H1 (cell line): ENCODE data around the gene JOSD1. TPM values are rescaled to one million over a fixed set of nuclear protein-coding genes. Genes with fewer than 3 reads are reported as not detected.

Experiments
- CTCF ChIA-PET: fragments of 300-600 bp; sonication (Branson Sonifier 250); formaldehyde crosslinking; loops from one replicate; lab custom pipeline; 2021; ENCODE audit not compliant: partially characterized antibody; lab: Charles Lee
- POLR2A ChIA-PET: fragments of 300-600 bp; sonication (Branson Sonifier 250); formaldehyde crosslinking; loops from one replicate; lab custom pipeline; 2021; ENCODE audit warnings: inconsistent platforms; ENCODE audit not compliant: partially characterized antibody; lab: Charles Lee
- DNase-seq, 2 experiments: peaks; one replicate each; pipeline versions ENCODE4 v3.0.0 to v3.0.0-alpha.2; 2010 to 2022; ENCODE audit warnings: low spot score in 2 of 2, low read depth in 1 of 2, mixed read lengths in 1 of 2
- FAIRE-seq: peaks from 2 replicates; lab custom pipeline; 2011; peaks lifted over from hg19 to GRCh38; lab: Jason Lieb, UNC
- H2AFZ ChIP-seq: 2 replicates; pipeline ENCODE4 v1.8.1; 2012; ENCODE audit warnings: low read length, inconsistent platforms
- H2AK5ac ChIP-seq: 2 replicates; pipeline ENCODE4 v1.6.1; 2013; ENCODE audit warnings: low read depth, low read length
- H2BK120ac ChIP-seq: replicated peaks from 2 replicates; pipeline ENCODE3; 2013; ENCODE audit warnings: low read depth, low read length, inconsistent platforms
- H2BK12ac ChIP-seq: 2 replicates; pipeline ENCODE4 v1.6.1; 2013; ENCODE audit warnings: low read depth, low read length
- H2BK15ac ChIP-seq: 2 replicates; pipeline ENCODE4 v1.6.1; 2013; ENCODE audit warnings: low read length
- H2BK20ac ChIP-seq: 2 replicates; pipeline ENCODE4 v1.6.1; 2013; ENCODE audit warnings: low read length
- H2BK5ac ChIP-seq: 2 replicates; pipeline ENCODE4 v1.6.1; 2013; ENCODE audit warnings: low read depth, low read length
- H3K14ac ChIP-seq: 2 replicates; pipeline ENCODE4 v1.6.1; 2013; ENCODE audit warnings: inconsistent platforms; ENCODE audit not compliant: insufficient read length
- H3K18ac ChIP-seq: 2 replicates; pipeline ENCODE4 v1.6.1; 2013; ENCODE audit warnings: low read length; ENCODE audit errors: extremely low read depth
- H3K23ac ChIP-seq: 2 replicates; pipeline ENCODE4 v1.6.1; 2013; ENCODE audit warnings: inconsistent platforms; ENCODE audit not compliant: insufficient read length
- H3K23me2 ChIP-seq: 2 replicates; pipeline ENCODE4 v1.6.1; 2013; ENCODE audit warnings: low read depth, low read length
- H3K27ac ChIP-seq: 2 replicates; pipeline ENCODE4 v1.6.1; 2011; ENCODE audit warnings: low read depth, low read length, inconsistent platforms
- H3K27me3 ChIP-seq, 4 experiments: replicated peaks in 1 of 4; 1 replicate in 1 of 4; 2 replicates in 3 of 4; pipeline versions ENCODE4 v1.6.1 to v1.8.1; 2011 to 2013; ENCODE audit warnings: low read length in 3 of 4, mild to moderate bottlenecking in 3 of 4, inconsistent platforms in 2 of 4, mixed read lengths in 2 of 4, moderate library complexity in 1 of 4; ENCODE audit not compliant: control insufficient read depth in 3 of 4, insufficient read depth in 3 of 4; ENCODE audit errors: extremely low read depth in 1 of 4
- H3K36me3 ChIP-seq, 4 experiments: 2 replicates each; pipeline versions ENCODE4 v1.6.1 to v1.8.1; 2011 to 2013; ENCODE audit warnings: mild to moderate bottlenecking in 4 of 4, low read length in 3 of 4, moderate library complexity in 2 of 4, control low read depth in 1 of 4, inconsistent platforms in 1 of 4; ENCODE audit not compliant: insufficient read depth in 4 of 4, control insufficient read depth in 2 of 4
- H3K4ac ChIP-seq: replicated peaks from 2 replicates; pipeline ENCODE3; 2013; ENCODE audit warnings: low read length, low read depth, mixed read lengths, inconsistent platforms; ENCODE audit not compliant: insufficient read length
- H3K4me1 ChIP-seq, 4 experiments: replicated peaks in 1 of 4; 1 replicate in 1 of 4; 2 replicates in 3 of 4; pipeline versions ENCODE4 v1.6.1 to v1.8.1; 2011 to 2013; ENCODE audit warnings: low read length in 3 of 4, inconsistent platforms in 2 of 4, mixed read lengths in 1 of 4; ENCODE audit not compliant: insufficient read depth in 4 of 4, control insufficient read depth in 3 of 4
- H3K4me2 ChIP-seq, 2 experiments: 2 replicates each; pipeline versions ENCODE4 v1.6.1 to v1.8.1; 2011 to 2013; ENCODE audit warnings: low read depth in 2 of 2, low read length in 2 of 2, control low read depth in 1 of 2, inconsistent platforms in 1 of 2, mild to moderate bottlenecking in 1 of 2; ENCODE audit not compliant: insufficient read depth in 1 of 2
- H3K4me3 ChIP-seq, 4 experiments: fragments of 200-600, 300-600 bp in 1 of 4; sonication (generic), shearing (Covaris generic), sonication (Bioruptor Twin) in 1 of 4; 2 replicates each; pipeline versions ENCODE4 v1.5.1 to v1.8.1; 2011 to 2016; ENCODE audit warnings: low read length in 4 of 4, low read depth in 3 of 4, control low read depth in 2 of 4, inconsistent platforms in 2 of 4, mild to moderate bottlenecking in 2 of 4, mixed read lengths in 1 of 4, moderate library complexity in 1 of 4; ENCODE audit not compliant: insufficient read depth in 2 of 4; ENCODE audit errors: extremely low read depth in 1 of 4
- H3K56ac ChIP-seq: replicated peaks from 2 replicates; pipeline ENCODE3; 2013; ENCODE audit warnings: low read depth, mild to moderate bottlenecking, mixed read lengths, low read length, inconsistent platforms; ENCODE audit not compliant: insufficient read length
- H3K79me1 ChIP-seq: 2 replicates; pipeline ENCODE4 v1.6.1; 2013; ENCODE audit warnings: low read depth, low read length, control low read depth
- H3K79me2 ChIP-seq, 2 experiments: 2 replicates each; pipeline versions ENCODE4 v1.6.1 to v1.8.1; 2012 to 2013; ENCODE audit warnings: low read length in 2 of 2, mild to moderate bottlenecking in 2 of 2, inconsistent platforms in 1 of 2; ENCODE audit not compliant: insufficient read depth in 2 of 2, control insufficient read depth in 1 of 2
- H3K9ac ChIP-seq, 4 experiments: replicated peaks in 1 of 4; 1 replicate in 1 of 4; 2 replicates in 3 of 4; pipeline versions ENCODE4 v1.6.1 to v1.8.1; 2011 to 2013; ENCODE audit warnings: low read depth in 3 of 4, low read length in 3 of 4, control low read depth in 2 of 4, mild to moderate bottlenecking in 2 of 4, moderate library complexity in 2 of 4, inconsistent platforms in 1 of 4; ENCODE audit errors: extremely low read depth in 1 of 4
- H3K9me3 ChIP-seq, 2 experiments: 2 replicates each; pipeline versions ENCODE4 v1.6.1 to v1.8.1; 2012 to 2013; ENCODE audit warnings: mild to moderate bottlenecking in 2 of 2, moderate library complexity in 2 of 2, control low read depth in 1 of 2, inconsistent platforms in 1 of 2, low read depth in 1 of 2, low read length in 1 of 2, mixed read lengths in 1 of 2; ENCODE audit not compliant: insufficient read depth in 2 of 2
- H4K20me1 ChIP-seq, 2 experiments: replicated peaks in 1 of 2; 2 replicates each; pipeline versions ENCODE3 to v1.8.1; 2011 to 2013; ENCODE audit warnings: inconsistent platforms in 2 of 2, low read length in 2 of 2, mild to moderate bottlenecking in 1 of 2; ENCODE audit not compliant: insufficient read depth in 2 of 2, control insufficient read depth in 1 of 2
- H4K5ac ChIP-seq: 2 replicates; pipeline ENCODE4 v1.6.1; 2013; ENCODE audit warnings: low read length, low read depth, mixed read lengths, inconsistent platforms; ENCODE audit not compliant: insufficient read length
- H4K8ac ChIP-seq: 2 replicates; pipeline ENCODE4 v1.8.0; 2013; ENCODE audit warnings: mild to moderate bottlenecking, moderate library complexity, low read length, inconsistent platforms; ENCODE audit not compliant: insufficient read depth; ENCODE audit errors: extremely low read depth
- H4K91ac ChIP-seq: replicated peaks from 2 replicates; pipeline ENCODE3; 2013; ENCODE audit warnings: low read length, mixed read lengths, inconsistent platforms; ENCODE audit not compliant: insufficient read length
- ATF2 ChIP-seq: IDR thresholded peaks from 2 replicates; pipeline ENCODE4 v1.6.1; 2012; ENCODE audit warnings: low read length, inconsistent platforms
- EZH2 ChIP-seq: fragments of 200-600 bp; sonication (generic); IDR thresholded peaks from 2 replicates; pipeline ENCODE4 v1.7.1; 2012; ENCODE audit warnings: low read depth, mild to moderate bottlenecking, moderate library complexity, low read length, inconsistent platforms; ENCODE audit not compliant: severe bottlenecking
- SP1 ChIP-seq: IDR thresholded peaks from 2 replicates; pipeline ENCODE4 v1.6.1; 2011; ENCODE audit warnings: low read depth, low read length
- TAF7 ChIP-seq: optimal IDR thresholded peaks from 2 replicates; pipeline ENCODE3; 2011; ENCODE audit warnings: low read depth, mild to moderate bottlenecking, inconsistent platforms, low read length, moderate library complexity, borderline replicate concordance
- TCF12 ChIP-seq: IDR thresholded peaks from 2 replicates; pipeline ENCODE4 v1.6.1; 2011; ENCODE audit warnings: low read depth, mild to moderate bottlenecking, low read length
- WGBS, 2 experiments: shearing (Covaris generic) in 1 of 2; methylation state at CpG; one replicate each; pipeline versions ENCODE4 v1.1.6 to v1.1.7; 2013 to 2015; ENCODE audit warnings: low lambda C conversion rate in 2 of 2, mixed read lengths in 2 of 2, inconsistent platforms in 1 of 2, low coverage in 1 of 2, missing lambda C conversion rate in 1 of 2; ENCODE audit not compliant: insufficient replicate concordance in 2 of 2, insufficient coverage in 1 of 2, insufficient read length in 1 of 2; ENCODE audit errors: extremely low coverage in 1 of 2, missing lambda C conversion rate in 1 of 2; 5-methylcytosine and 5-hydroxymethylcytosine counted together
- polyA plus RNA-seq, 7 experiments: library from polyadenylated mRNA; depleted of rRNA in 3 of 7; stranded (reverse) in 5 of 7; unstranded in 2 of 7; fragments of >200 nt in 5 of 7; fragments of 200-250 nt in 2 of 7; gene quantifications; 1 replicate in 5 of 7; 2 replicates in 1 of 7; 4 replicates in 1 of 7; pipeline versions ENCODE4 v1.2.1 to v1.2.3, GENCODE V29; 2011 to 2013; ENCODE audit warnings: missing spikeins in 2 of 7, mixed read lengths in 2 of 7
- total RNA-seq: library from RNA; stranded (reverse); fragmentation: NEBNext Ultra II Directional; extraction: Animal tissue kit (Norgen Biotek cat#: 25700); gene quantifications from 2 replicates; pipeline ENCODE4 v1.2.1, GENCODE V29; 2021

The JOSD1 gene
- total and polyA plus RNA-seq, 2 of the 8 experiments (the other 6 are each of a cell fraction or from before 2014, with no cell fraction given): 18.4 to 20.2 TPM

GRCh38 chr22:38745676-38746460 lies 45.1 kb upstream of the JOSD1 start:
- Histone ChIP-seq H4K20me1 (peaks cover 0 to 6% of the 10 kb centered on the region in 2 experiments), H3K79me1 (no peaks in the 10 kb centered on the region), H3K4ac (no peak overlapping the region), H3K56ac (no peak overlapping the region), H3K36me3 (peaks cover 0 to 3% (median under 1%) of the 10 kb centered on the region in 4 experiments; a peak in 1 of 8 replicates), H3K9ac (no peak overlapping the region), H2AFZ (no peak overlapping the region), H3K4me1 (no peaks in the 10 kb centered on the region; a peak in 1 of 7 replicates), H2AK5ac (no peak overlapping the region), H2BK120ac (no peak overlapping the region), H3K4me3 (no peak overlapping the region), H3K18ac (no peak overlapping the region), H2BK5ac (no peak overlapping the region), H3K79me2 (no peaks in the 10 kb centered on the region), H3K14ac (no peak overlapping the region), H3K23ac (no peak overlapping the region), H3K27me3 (peaks cover 0 to 2% (median 0%) of the 10 kb centered on the region in 4 experiments; a peak in 1 of 7 replicates)
- POLR2A ChIA-PET: interaction anchor here (0.6 to 10.3 kb wide), 7 partner anchors 9 to 812 kb away, joined by 3 to 112 read pairs (median 5); partner anchors contain the start of genes RPL3, SUN2 and TOMM22
- DNase-seq: no peak
- CTCF ChIA-PET: interaction anchor here (1.2 to 7.9 kb wide), 6 partner anchors 10 to 64 kb away, joined by 3 to 95 read pairs (median 17); partner anchors contain the start of gene TOMM22
- no peak for TF ChIP-seq TCF12
- TF ChIP-seq TAF7: no peak
- TF ChIP-seq EZH2: no peak
- no peak for TF ChIP-seq SP1
- TF ChIP-seq ATF2: no peak
- TF ChIP-seq, all 59 proteins: peak for 0
- Histone ChIP-seq H3K27ac (no peak overlapping the region), H3K9me3 (no peaks in the 10 kb centered on the region), H2BK15ac (no peak overlapping the region), H2BK20ac (no peak overlapping the region), H4K5ac (no peak overlapping the region), H3K23me2 (no peaks in the 10 kb centered on the region), H4K8ac (no peak overlapping the region), H3K4me2 (no peak overlapping the region), H4K91ac (no peak overlapping the region), H2BK12ac (no peak overlapping the region)
- WGBS, 2 experiments: 88% methylated on average over 13 of the region's 14 CpGs; no CpG with 5 or more reads in 1 of the 2 experiments
- no peak for FAIRE-seq
